ENCODE data around the gene KLF6.

The KLF6 gene

DNA sequence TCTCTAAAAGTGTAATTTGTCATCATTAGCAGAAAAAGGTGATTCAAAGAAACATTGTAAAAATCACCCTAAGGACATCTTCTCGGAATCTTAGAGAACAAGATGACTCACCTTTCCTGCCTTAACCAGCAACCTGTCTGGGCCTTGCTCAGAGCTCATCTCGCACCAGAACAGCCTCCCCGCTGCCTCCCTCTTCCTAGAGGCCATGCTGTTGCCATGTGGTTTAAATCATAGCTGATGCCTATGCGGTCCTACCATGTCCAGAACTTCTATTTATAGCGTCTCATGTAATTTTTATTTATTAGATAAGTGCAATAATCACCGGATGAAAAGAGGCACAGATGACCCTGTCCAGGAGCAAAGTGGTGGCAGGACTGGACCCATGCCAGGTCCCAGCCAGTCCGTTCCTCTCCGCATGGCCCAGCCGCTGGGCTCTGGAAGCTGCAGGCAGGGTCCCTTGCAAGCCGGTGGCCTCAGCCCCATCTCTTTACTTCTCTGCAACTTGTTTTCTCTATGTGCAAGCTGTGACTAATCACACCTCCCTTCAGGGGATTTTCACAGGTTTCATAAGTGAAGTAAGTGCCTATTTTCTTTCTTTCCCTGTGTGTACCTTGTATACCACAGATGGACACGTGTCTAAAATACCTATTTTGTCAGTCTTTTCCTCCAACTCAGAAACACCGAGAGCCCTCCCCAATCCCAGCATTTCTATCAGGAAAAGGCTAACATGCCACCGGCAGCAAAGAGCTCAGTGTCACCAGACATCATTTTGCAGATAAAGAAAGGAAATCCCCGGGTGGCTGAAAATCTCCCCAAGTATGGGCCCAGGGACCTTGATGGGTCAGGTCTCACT, 27.1 kb downstream of the KLF6 start:
- no peak for DNase-seq (ENCODE audit: low read depth in 2 of 2, low spot score in 1 of 2)

DNA sequence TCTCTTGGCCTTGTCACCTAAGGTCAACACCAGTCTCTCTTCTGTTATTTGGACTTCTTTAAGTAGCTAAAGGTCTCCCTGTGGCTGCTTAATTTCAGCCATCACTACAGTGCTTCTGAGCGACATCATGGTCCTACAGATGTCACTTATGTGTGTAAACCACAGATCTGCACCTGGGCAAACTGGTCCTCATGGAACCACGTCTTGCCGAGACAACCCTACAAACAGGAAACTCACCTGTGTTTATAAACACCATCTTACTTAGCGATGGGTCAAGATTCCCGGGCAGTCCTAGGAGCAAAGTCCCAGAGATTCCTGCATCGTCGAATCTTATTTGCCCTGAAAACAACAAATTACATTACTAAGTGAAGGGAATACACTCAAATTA, 27.8 kb downstream of the KLF6 start:
- no peak for DNase-seq (ENCODE audit: low read depth in 2 of 2, low spot score in 1 of 2)

DNA sequence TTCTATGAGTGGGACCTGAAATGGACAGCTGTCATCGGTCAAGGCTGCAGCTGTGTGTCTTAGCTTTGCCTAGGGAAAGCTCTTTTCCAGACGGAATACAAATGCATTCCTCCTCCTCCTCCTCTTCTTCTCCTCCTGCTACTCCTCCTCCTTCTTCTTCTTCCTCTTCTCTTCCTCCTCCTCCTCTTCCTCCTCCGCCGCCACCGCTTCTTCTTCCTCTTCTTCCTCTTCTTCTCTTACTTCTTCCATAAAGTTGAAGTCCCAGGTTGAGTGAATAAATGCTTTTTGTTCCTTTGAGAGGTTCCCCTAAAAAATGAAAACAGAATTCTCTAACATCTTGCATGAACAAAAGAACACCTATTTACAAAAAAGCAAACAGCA, 28.7 kb downstream of the KLF6 start:
- DNase-seq (ENCODE audit: low read depth in 2 of 2, low spot score in 1 of 2), result no peak

DNA sequence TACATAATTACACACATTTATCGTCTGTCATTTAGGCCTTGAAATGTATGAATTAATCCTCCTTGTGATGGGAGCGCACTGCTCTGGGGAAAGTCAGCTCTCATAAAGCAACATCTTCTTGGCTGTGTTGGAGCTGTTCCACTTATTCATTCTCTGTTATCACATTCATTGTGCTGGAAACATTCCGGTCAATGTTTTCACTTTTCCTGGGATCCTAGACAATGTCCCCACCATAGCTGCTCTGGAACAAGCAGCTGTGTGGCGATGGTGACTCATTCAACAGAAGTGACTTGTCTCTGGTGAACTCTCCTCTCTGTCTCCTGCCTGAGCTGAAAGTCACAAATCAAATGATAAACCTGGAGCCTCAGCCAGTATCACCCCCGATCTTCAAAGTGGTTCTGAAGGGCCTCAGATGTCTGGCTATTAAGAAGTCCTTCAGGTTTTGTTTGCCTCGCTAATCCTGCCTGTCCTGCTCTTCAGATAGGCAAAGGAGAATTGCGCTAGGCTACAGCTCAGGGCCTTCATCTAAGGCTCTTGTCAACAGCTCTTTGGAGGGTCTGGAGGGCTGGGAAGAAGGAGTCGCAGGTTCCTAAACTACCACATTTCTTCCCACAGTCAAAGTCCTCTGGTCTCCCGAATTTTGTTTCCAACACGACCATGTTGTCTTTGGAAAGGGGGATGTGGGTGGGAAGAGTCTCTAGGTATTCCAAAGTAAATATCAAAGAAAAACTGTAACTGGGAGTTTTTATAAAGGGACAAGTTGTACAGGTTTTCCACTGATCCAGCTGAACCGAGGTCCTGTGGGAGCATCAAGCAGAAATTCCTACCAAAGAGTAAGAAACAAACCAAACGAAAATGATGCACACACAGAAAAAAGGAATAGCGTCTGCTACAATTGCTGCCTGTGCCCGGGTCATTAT, 29.3 kb downstream of the KLF6 start:
- no peak for DNase-seq (ENCODE audit: low read depth in 2 of 2, low spot score in 1 of 2)

DNA sequence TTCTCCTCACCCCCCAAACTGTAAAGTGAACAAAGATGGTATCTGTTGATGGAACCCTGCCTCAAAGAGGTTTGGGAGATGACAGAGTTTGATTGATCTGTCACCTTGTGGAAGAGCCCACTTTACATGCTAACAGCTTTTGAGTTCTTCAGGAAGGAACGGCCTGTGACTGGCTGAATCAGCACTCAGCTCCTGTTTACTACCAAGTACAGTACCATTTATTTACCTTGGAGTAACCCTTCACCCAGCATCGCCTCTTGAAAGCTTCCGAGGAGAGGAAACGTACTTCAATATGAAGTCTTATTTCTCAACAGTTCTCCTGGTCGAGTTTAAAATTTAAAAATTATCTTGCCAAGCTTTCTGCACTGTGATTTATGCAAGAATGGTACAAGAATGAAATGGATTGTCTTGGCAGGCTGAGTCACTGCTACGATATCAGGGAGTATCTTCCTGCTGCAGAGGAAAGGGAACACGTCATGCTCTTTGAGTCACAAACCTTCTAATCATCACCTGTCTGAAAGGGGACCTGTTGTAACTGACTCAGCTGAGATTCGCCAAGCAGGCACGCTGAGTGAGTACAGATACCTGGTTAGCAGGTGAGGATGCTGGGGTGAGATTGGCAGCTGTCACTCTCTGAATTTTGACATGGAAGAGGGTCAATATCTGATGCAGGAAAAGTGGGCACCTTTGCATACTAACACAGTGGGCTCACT, 30.1 kb downstream of the KLF6 start:
- DNase-seq (ENCODE audit: low read depth in 2 of 2, low spot score in 1 of 2), result no peak

DNA sequence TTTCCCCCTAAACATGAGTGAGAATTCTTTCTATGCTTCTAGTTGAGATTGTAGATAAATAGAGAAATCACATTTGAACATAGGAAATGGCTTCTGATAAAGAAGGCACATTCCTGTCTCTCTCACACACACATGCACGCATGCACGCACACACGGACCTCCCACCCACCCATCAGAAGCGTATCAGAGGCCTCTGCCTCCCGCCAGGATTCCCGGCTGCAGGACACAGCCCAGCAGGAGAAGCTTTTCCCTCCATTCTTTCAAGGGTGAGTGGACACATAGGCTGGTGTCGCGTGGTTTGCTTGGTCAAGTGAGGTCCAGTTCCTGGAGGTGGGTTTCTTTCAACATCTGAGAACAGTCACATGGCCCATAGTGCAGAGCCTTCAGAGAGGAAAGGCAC, 34.2 kb downstream of the KLF6 start:
- DNase-seq (ENCODE audit: low read depth in 2 of 2, low spot score in 1 of 2), result no peak

DNA sequence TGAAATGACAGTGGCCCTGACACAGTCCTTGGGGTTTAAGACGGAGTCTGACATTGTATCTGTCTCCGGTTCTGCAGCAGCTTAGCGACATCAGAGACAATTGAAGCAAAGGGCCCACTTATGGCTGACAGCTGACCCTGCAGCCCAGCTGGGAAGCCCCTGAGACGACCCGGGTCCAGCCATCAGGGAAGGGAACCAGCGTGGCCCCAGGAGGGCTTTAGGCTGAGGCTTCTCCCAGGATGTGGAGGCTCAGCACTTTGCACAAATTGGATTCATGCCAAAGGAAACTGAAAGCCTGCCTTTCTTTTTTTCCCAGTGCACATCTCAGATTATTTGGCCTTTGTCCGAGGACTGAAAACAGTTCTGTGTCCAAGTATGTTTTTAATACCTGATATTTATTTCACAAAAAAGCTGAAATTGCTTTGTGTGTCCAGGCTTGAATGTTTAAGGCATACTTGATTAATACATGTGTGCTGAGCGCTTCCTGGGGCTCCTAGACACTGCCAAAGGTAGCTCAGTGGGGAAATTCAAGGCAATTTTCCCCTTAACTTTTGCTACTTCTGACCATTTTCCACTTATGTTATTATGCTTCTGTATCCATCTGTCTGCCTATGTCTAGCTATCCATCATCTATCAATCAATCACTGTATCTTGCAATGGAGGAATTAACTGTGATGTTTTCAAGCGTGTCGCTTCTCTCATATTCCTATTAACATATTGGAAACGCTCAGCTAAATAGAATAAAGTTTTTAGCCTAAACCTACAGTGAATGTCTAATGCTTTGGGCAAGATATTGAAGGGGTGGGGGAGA, 34.8 kb downstream of the KLF6 start:
- no peak for DNase-seq (ENCODE audit: low read depth in 2 of 2, low spot score in 1 of 2)

DNA sequence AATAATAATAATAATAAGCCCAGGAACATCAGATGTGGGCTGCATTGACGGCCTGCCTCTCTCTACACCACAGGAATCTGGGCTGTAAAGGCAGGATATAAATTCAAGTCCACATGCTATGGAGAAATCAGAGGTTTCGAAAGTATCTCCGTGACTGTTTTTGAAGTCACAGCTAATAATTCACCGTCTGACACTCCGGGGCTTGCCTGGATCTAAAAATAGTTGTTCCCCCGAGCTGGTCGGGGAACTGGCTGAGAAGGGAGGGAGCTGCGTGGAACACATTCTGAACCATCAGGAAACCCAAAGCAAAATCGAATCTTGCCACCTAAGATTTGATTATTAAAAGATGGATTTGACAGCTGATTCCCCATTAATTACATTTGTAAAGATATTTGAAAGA, 35.4 kb downstream of the KLF6 start:
- no peak for DNase-seq (ENCODE audit: low read depth in 2 of 2, low spot score in 1 of 2)

DNA sequence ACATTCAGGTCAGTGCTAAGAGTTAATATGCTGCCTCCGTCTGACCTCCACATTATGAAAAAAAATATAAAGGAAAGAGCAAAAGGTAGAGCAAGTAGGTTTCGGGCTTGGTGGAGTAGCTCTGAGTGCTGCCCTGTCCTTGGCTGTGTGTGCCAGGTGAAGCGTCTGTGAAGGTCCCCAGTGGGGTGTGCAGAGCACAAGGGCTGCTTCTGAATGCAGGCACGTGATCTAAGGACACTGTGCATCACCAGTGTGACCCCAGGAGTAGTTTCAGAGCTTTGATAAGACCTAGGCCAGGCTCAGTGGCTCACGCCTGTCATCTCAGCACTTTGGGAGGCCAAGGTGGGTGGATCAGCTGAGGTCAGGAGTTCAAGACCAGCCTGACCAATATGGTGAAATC, 36.0 kb downstream of the KLF6 start:
- DNase-seq (ENCODE audit: low read depth in 2 of 2, low spot score in 1 of 2), result no peak

DNA sequence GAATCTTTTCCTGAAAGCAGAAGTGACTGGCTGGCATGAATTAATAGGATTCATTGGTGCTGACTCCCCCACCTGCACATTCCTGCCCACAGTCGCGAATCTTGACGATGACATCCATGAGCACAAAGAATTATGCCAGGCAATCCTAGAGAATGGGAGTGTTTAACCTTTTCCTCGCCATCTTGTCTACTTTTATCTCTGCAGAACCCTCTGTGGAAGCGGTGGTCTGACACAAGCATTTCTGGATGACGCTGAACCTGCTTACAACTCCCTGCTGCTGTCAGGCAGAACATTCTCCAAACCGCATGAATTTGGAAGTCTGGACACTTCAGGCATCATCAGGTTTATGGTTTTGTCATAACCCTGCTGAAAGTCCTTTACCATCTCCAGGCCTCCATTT, 36.5 kb downstream of the KLF6 start:
- DNase-seq (ENCODE audit: low read depth in 2 of 2, low spot score in 1 of 2), result no peak

DNA sequence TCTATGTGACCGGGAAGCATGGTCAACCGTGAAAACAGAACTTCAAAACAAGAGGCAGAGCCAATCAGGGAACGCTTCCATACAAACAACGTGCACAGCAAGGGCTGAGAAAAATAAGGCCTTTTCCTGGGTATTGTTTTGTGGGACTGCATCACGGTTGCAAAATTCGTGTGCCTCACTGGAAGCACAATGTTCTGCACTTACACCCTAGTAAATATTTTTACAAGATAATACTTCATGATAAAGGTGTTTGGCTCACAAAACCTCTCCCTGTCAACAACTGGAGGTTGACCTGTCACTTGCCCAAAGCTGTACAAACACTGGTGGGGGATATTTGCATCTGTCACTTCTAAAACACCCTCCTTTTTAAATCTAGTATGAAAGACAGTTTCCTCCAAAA, 37.0 kb downstream of the KLF6 start:
- no peak for DNase-seq (ENCODE audit: low read depth in 2 of 2, low spot score in 1 of 2)

DNA sequence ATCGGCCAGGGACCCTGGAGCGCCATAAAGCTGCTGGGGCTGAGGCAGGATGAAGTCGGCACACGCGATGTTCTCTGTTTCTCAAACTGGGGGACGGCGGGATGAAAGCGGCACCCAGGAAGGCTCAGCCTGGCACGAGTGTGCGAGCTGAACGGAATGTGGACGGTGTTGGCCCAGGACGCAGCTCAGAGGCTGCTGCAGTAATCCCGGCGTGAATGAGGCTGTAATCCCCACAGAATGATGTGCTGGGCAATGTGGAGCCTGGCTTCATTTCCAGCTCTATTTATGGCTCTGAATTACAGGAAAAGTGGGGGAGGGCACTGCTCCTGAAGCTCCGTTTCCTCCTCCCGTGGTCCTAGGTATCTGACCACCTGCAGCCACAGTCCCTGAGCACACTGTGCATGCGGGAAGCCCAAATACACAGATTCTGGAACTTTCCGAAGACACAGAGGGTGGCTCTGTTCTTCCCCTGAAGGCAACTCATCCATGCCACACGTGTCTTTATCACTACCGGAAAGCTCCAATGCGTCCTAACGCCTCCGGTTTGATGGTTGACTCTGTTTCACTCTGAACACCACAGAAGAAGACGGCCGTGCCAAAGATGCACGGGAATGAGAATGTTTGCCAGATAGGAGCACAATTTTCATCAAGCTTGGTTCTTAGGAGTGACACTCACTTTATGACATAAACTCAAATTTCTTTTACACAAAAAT, 37.6 kb downstream of the KLF6 start:
- no peak for DNase-seq (ENCODE audit: low read depth in 2 of 2, low spot score in 1 of 2)

DNA sequence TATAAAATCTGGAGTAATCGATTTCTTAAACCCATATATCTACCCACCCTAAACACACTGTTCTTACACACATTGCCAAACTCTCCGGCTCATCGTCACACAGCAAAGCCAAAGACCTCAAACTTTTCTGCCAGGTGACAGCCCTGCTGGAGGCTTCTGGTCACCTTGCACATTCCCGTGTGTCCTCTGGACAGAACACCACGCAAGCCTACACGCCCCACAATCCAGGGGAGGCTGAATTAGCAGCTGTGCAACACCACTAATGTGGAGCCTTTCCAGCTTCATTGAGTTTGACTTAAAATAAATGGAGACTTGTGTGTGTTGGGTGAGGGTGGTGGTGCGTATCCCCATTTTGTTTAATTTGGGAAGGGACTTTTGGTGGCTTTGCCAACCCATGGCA, 38.4 kb downstream of the KLF6 start:
- DNase-seq (ENCODE audit: low read depth in 2 of 2, low spot score in 1 of 2), result no peak

DNA sequence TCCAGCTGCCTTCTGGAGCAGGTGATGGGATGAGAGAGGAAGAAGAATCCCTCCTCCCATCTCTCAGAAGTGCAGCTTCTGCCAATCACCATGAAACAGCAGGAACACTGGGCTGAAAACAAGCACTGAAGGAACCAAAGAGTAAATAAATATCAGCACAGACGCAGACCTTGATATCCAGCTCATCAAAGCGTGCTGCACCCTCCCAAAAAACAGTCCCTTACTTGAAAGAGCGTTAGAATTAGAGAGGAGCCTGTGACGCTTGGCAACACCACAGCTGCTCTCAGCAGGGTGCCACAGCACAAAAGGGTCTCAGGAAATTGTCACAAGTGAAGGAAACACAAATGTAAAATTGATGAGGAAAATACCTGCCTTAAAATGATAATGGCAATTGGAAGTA, 39.5 kb downstream of the KLF6 start:
- no peak for DNase-seq (ENCODE audit: low read depth in 2 of 2, low spot score in 1 of 2)

DNA sequence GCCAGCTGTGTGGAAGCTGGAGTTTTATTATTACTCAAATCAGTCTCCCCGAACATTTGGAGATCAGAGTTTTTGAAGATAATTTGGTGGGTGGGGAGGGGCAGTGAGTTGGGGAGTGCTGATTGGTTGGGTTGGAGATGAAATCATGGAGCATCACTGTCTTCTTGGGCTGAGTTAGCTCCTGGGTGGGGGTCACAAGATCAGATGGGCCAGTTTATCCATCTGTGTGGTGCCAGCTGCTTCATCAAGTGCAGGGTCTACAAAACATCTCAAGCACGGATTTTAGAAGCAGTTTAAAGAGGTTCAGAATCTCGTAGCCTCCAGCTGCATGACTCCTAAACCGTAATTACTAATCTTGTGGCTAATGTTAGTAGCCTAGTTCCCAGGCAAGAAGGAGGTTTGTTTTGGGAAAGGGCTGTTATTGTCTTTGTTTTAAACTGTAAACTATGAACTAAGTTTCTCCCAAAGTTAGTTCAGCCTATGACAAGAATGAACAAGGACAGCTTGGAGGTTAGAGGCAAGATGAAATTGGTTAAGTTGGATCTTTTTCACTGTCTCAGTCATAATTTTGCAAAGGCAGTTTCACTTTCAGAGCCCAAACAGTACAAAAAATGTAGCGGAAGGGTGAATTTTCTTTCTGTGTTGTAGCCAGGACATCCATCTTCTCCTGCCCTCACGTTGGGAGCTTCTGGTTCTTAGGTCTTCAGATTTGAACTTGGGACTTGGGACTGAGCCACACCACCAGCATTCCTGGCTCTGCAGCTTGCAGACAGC, 43.1 kb downstream of the KLF6 start:
- DNase-seq (ENCODE audit: low read depth in 2 of 2, low spot score in 1 of 2), result no peak

DNA sequence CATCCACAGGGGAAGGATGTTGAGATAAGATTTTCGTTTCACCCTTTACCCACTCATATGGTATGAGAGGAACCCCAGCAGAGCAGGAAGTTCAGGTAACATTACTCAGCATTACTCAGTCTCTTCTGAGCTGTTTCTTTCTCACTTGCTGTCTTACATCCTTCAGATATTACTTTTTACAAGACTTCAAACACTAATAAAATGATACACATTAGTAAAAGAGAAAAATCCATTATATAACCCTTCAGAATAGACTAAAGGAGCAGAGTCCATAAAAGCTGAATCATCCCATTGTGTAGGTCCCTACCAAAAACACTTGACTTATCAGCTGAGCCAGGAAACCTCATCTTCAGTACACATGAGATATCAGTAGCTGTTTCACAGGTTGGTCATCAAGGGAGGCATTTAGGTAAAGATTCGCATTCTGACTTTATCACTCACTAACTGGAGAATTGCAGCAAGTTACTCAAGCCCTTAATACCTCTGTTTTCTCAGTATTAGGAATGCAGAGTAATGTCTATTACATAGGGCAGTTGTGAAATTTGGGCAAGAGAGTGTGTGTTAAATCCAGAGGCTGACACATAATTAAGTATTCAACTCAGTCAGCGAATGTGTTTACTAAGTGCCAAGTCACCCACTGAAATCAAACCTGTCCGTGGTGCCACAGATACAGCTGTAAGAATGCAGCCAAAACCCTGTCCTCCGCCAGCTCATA, 44.7 kb downstream of the KLF6 start:
- no peak for DNase-seq (ENCODE audit: low read depth in 2 of 2, low spot score in 1 of 2)

DNA sequence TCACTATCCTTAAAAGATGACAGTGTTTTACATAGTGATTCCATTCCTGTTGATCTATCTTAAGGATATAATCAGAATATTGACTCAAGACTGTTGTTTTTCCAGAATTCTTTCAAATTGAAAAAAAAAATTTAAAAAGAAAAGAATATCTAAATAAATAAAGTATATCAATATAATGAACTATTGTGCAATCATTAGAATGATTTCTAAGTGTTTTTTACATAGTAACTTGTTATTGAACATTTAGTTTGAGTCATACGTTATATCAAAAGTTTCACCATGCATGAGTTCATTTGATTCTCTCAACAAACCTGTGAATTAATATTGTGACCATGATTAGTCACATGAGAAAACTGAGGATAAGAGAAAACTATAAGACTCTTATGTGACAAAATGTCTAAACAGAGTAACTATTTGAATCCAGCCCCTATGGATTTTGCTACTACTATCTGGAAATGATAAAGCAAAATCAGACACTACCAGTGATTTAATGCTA, 46.1 kb downstream of the KLF6 start:
- DNase-seq (ENCODE audit: low read depth in 2 of 2, low spot score in 1 of 2), result no peak

DNA sequence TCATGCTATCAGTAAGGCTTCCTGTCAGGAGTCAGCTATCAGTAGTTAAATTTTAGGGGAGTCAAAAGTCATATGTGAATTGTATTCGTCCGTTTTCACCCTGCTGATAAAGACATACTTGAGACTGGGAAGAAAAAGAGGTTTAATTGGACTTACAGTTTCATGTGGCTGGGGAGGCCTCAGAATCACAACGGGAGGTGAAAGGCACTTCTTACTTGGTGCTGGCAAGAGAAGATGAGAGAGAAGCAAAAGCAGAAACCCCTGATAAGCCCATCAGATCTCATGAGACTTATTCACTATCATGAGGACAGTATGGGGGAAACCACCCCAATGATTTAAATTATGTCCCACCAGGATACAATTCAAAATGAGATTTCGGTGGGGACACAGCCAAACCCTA, 47.1 kb downstream of the KLF6 start:
- no peak for DNase-seq (ENCODE audit: low read depth in 2 of 2, low spot score in 1 of 2)

DNA sequence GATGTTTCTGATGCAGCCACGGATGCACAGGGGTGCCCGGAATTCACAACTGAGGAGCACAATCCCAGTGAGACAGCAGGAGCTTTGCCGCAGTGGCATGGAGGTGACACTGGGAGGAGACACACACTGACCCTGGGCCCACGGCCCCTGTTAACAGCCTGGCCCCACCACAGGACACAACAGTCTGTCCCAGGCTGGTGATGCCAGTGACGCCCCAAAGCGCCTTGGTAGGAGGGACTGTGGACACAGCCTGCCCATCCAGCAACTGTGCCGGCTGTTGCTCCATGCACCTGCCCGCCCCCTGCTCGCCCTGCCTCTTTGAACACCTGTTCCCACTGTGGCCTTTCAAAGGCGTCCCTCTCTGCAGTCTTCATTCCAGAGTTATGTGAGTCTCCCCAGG, 49.8 kb downstream of the KLF6 start:
- no peak for DNase-seq (ENCODE audit: low read depth in 2 of 2, low spot score in 1 of 2)

Measured in stimulated activated CD8-positive, alpha-beta memory T cell treated with anti-CD3 and anti-CD28 coated beads, Interleukin-4, amount 100 ng/mL, for 4 hours (primary cell).